Measurements from ENCODE around the gene DDRGK1.
"Not testable (repeated sequence)": the region's sequence is repeated elsewhere in the genome, so short reads cannot be mapped to it uniquely, and the experiment has no call there.

The DDRGK1 gene

DNA sequence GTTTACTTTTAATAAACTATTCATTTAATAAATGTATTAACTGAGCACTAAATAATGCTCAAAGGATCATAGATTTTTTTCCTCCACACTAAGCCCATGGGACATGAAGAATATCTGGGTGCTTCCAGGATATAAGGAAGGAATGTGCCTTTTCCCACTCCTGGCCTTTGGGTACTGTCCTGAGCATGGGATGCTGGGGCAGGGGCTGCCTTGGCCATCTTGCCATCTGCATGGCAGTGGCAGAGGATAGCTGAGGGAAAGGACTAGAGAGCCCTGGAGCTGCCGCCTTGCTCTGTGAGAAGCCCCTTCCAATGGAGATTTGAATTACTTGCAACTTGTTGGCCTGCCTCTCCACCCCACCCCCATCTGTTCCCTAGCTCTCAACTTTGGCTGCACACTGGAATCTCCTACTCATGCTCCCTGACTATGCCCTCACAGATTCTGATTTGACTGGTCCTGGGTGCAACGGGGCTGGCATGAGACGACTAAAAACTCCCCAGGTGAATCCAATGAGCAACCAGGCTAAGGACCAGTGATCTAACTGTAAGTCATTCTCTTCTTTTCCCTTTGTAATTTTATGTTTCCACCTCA, 15.6 kb downstream of the DDRGK1 start:
- no peak overlapping the region for H3K4me3 ChIP-seq (ENCODE audit: low read depth, low read length)
- TF ChIP-seq, protein P1, sequence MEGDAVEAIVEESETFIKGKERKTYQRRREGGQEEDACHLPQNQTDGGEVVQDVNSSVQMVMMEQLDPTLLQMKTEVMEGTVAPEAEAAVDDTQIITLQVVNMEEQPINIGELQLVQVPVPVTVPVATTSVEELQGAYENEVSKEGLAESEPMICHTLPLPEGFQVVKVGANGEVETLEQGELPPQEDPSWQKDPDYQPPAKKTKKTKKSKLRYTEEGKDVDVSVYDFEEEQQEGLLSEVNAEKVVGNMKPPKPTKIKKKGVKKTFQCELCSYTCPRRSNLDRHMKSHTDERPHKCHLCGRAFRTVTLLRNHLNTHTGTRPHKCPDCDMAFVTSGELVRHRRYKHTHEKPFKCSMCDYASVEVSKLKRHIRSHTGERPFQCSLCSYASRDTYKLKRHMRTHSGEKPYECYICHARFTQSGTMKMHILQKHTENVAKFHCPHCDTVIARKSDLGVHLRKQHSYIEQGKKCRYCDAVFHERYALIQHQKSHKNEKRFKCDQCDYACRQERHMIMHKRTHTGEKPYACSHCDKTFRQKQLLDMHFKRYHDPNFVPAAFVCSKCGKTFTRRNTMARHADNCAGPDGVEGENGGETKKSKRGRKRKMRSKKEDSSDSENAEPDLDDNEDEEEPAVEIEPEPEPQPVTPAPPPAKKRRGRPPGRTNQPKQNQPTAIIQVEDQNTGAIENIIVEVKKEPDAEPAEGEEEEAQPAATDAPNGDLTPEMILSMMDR (IDR thresholded peaks at IDR 0.05; ENCODE audit: low read depth, low read length) = no peak
- in situ Hi-C loops (cut with HindIII; ENCODE audit: low sequenced_read_pairs) = no loop called here
- DNase-seq (ENCODE audit: low read depth, low spot score) = no peak

DNA sequence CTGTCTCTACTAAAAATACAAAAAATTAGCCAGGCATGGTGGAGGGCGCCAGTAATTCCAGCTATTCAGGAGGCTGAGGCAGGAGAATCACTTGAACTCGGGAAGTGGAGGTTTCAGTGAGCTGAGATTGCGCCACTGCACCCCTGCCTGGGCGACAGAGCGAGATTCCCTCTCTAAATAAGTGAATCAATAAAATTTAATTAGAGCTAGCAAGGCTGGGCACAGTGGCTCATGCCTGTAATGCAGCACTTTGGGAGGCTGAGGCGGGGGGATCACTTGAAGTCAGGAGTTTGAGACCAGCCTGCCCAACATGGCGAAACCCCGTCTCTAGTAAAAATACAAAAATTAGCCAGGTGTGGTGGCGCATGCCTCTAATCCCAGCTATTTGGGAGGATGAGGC, 16.6 kb downstream of the DDRGK1 start:
- in situ Hi-C loops (cut with HindIII; ENCODE audit: low sequenced_read_pairs); DNase-seq (ENCODE audit: low read depth, low spot score); H3K4me3 ChIP-seq (ENCODE audit: low read depth, low read length): not testable (repeated sequence)

DNA sequence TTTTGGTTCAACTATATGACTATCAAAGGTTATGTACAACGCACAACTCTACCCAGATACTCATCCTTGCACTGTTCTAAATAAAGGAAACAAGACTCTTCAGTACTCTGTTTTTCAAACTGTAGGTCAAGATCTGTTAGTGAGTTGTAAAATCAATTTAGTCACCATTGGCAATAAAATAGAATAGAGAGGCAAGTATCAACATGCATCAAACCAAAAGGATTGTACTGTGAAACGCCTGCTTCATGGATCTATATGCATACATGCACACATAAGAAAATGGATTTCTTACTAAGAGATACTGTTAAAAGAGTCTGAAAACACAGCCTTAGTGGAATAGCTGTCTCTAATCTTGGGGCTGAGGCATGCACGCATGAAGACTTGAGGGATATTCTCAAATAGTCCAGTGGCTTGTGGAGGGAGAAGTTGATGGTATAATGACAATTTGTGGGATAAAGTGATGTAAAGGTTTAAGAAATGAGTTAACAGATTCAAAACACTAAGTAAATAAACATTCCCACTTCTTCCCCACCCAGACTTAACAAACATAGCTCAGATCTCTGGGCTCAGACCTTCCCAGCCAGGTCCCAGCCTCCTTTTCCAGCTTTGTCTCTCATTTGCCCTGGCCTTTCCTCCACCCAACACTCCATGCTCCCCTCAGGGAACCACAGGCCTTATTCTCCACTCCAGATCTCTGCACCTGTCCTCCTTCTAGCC, 20.4 kb downstream of the DDRGK1 start:
- TF ChIP-seq, protein P1 (IDR thresholded peaks at IDR 0.05; ENCODE audit: low read depth, low read length) = no peak
- in situ Hi-C loops (cut with HindIII; ENCODE audit: low sequenced_read_pairs) = no loop called here
- DNase-seq (ENCODE audit: low read depth, low spot score) = no peak
- H3K4me3 ChIP-seq (ENCODE audit: low read depth, low read length) = no peak overlapping the region

DNA sequence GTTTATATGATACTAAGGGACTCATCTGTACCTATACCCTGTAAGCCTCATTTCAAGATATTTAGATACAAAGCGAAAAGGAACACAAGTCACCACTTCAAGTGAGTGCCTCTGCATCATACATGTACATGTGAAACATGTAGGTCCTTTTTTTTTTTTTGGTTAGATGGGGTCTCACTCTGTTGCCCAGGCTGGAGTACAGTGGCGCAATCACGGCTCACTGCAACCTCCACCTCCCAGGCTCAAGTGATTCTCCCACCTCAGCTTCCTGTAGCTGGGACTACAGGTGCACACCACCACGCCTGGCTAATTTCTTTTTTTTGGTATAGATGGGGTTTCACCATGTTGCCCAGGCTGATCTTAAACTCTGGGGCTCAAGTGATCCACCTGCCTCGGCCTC, 22.1 kb downstream of the DDRGK1 start:
- H3K4me3 ChIP-seq (ENCODE audit: low read depth, low read length); in situ Hi-C loops (cut with HindIII; ENCODE audit: low sequenced_read_pairs); DNase-seq (ENCODE audit: low read depth, low spot score): not testable (repeated sequence)

DNA sequence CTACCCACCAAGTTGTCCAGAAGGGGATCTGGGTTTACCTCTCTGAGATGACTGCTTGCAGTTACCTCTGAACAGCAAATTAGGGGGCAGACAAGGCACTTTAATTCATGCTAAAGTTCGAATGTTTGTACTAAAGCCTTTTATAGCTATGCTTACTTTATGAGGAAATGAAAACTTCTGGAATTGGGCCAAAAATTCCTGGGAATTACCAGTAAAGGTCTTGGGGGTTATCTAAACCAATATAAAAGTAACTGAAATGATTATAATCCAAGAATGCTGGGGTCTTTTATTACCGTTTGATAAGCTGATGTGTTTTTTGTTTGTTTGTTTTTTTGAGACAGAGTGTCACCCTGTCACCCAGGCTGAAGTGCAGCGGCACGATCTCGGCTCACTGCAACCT, 23.2 kb downstream of the DDRGK1 start:
- DNase-seq (ENCODE audit: low read depth, low spot score) = no peak
- TF ChIP-seq, protein P1 (IDR thresholded peaks at IDR 0.05; ENCODE audit: low read depth, low read length) = no peak
- in situ Hi-C loops (cut with HindIII; ENCODE audit: low sequenced_read_pairs) = no loop called here
- H3K4me3 ChIP-seq (ENCODE audit: low read depth, low read length) = no peak overlapping the region

DNA sequence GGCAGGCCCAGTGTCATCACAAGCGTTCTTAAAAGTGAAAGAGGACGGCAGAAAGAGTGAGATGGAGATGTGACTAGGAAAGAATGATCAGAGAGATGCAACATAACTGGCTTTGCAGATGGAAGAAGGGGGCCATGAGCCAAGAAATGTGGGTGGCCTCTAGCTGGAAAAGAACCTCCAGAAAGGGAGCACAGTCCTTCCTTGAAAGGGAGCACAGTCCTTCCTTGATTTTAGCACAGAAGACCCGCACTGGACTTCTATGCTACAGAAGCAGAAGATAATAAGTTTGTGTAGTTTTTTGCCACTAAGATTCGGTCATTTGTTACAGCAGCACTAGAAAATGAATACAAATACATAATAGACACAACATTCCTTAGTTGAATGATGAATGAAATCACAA, 24.2 kb downstream of the DDRGK1 start:
- DNase-seq (ENCODE audit: low read depth, low spot score) = no peak
- TF ChIP-seq, protein P1 (IDR thresholded peaks at IDR 0.05; ENCODE audit: low read depth, low read length) = no peak
- in situ Hi-C loops (cut with HindIII; ENCODE audit: low sequenced_read_pairs) = no loop called here
- no peak overlapping the region for H3K4me3 ChIP-seq (ENCODE audit: low read depth, low read length)

DNA sequence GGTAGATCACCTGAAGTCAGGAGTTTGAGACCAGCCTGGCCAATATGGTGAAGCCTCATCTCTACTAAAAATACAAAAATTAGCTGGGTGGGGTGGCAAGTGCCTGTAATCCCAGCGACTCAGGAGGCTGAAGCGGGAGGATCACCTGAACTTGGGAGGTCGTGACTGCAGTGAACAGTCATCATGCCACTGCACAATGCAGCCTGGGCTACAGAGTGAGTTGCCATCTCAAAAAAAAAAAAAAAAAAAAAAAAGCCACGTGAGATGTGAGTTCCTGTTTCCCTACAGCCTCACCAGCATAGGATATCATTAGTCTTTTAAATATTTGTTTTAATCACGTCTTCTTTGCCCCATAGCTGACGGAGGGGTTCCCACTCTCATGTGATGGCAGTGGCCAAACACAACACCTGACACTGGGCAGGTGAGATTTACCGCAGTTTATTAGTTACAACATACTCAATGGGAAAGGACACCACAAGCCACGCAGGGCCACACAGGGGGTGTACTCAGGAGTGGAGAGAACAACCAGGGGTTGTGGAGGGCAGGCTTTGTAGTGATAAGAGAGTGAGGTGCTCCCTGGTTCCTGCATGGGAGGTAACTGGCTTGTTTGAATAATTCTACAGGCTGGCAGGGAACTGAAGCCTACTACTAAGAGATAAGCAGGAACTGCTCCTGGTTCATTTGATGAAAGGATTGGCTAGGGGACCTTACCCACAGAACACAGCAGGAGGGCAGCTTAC, 26.6 kb downstream of the DDRGK1 start:
- DNase-seq (ENCODE audit: low read depth, low spot score) = no peak
- in situ Hi-C loops (cut with HindIII; ENCODE audit: low sequenced_read_pairs) = no loop called here
- H3K4me3 ChIP-seq (ENCODE audit: low read depth, low read length) = no peak overlapping the region
- TF ChIP-seq, protein P1 (IDR thresholded peaks at IDR 0.05; ENCODE audit: low read depth, low read length) = no peak
